Parathyroid adenoma (tissue), 2 donors: ENCODE measurements around the gene PAFAH2.

Experiments used
- H2AFZ ChIP-seq: fragments of 300-600 bp; sonication (generic); one replicate; pipeline ENCODE4 v1.7.0; 2017; ENCODE audit warnings: antibody characterized with exemption, mild to moderate bottlenecking
- H3K27ac ChIP-seq: fragments of 300-600 bp; sonication (generic); one replicate; pipeline ENCODE4 v1.7.0; 2017
- H3K27me3 ChIP-seq: fragments of 300-600 bp; sonication (generic); one replicate; pipeline ENCODE4 v1.7.0; 2017; ENCODE audit warnings: low read length; ENCODE audit not compliant: control insufficient read depth, insufficient read depth
- H3K36me3 ChIP-seq: fragments of 300-600 bp; sonication (generic); one replicate; pipeline ENCODE4 v1.7.0; 2017; ENCODE audit warnings: low read length; ENCODE audit not compliant: control insufficient read depth, insufficient read depth
- H3K4me1 ChIP-seq: fragments of 300-600 bp; sonication (generic); one replicate; pipeline ENCODE4 v1.7.0; 2017; ENCODE audit warnings: control low read depth
- H3K4me2 ChIP-seq: fragments of 300-600 bp; sonication (generic); one replicate; pipeline ENCODE4 v1.7.0; 2017; ENCODE audit warnings: low read length
- H3K4me3 ChIP-seq: fragments of 300-600 bp; sonication (generic); one replicate; pipeline ENCODE4 v1.7.0; 2017; ENCODE audit warnings: low read depth, low read length
- H3K79me2 ChIP-seq: fragments of 300-600 bp; sonication (generic); one replicate; pipeline ENCODE4 v1.7.0; 2017; ENCODE audit warnings: control low read depth
- H3K9ac ChIP-seq: fragments of 300-600 bp; sonication (generic); one replicate; pipeline ENCODE4 v1.7.0; 2017; ENCODE audit warnings: mild to moderate bottlenecking
- H3K9me3 ChIP-seq: fragments of 300-600 bp; sonication (generic); one replicate; pipeline ENCODE4 v1.7.0; 2017; ENCODE audit warnings: low read length; ENCODE audit not compliant: control insufficient read depth
- TF ChIP-seq, protein P1 (sequence below): fragments of 300-600 bp; sonication (generic); IDR thresholded peaks from one replicate; pipeline ENCODE4 v1.7.0; 2017; ENCODE audit warnings: antibody characterized with exemption, mild to moderate bottlenecking
- donor health status: primary hyperparathyroidism.

The PAFAH2 gene

DNA sequence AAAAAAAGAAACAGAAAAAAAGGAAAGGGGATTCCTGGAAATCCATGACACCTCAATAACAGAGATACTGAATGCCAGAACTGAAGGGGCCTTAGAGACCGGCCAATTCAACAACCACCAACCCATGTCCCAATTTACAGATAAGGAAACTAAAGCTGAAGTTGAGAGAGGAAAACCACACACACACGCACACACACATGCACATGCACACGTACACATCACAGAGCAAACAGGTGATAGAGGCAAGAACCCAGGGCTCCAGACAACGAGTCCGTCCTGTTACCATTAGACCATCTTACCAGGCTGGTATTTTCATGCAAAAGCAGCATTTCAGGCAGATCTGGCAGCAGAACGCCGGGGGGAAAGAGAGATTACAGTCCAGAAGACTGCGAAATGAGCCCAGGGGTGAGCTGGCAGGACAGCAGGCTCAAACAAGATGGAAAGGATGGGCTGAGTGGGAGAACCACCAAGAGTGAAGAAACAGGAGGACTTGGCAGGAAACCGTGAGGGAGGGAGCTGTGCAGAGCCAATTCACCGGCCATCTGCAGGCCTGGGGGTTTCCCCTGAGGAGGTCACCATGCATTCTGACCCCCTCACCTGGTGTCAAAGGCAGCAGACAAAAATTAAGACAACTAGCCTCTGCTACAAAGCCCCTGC is 43.5 kb downstream of the PAFAH2 start:
- TF ChIP-seq, protein P1, sequence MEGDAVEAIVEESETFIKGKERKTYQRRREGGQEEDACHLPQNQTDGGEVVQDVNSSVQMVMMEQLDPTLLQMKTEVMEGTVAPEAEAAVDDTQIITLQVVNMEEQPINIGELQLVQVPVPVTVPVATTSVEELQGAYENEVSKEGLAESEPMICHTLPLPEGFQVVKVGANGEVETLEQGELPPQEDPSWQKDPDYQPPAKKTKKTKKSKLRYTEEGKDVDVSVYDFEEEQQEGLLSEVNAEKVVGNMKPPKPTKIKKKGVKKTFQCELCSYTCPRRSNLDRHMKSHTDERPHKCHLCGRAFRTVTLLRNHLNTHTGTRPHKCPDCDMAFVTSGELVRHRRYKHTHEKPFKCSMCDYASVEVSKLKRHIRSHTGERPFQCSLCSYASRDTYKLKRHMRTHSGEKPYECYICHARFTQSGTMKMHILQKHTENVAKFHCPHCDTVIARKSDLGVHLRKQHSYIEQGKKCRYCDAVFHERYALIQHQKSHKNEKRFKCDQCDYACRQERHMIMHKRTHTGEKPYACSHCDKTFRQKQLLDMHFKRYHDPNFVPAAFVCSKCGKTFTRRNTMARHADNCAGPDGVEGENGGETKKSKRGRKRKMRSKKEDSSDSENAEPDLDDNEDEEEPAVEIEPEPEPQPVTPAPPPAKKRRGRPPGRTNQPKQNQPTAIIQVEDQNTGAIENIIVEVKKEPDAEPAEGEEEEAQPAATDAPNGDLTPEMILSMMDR: no peak
- Histone ChIP-seq H3K9me3 (no peaks in the 10 kb centered on the region), H3K79me2 (no peaks in the 10 kb centered on the region), H3K4me2 (no peak overlapping the region), H3K27me3 (no peaks in the 10 kb centered on the region), H3K4me3 (no peak overlapping the region), H2AFZ (no peak overlapping the region), H3K27ac (no peak overlapping the region), H3K36me3 (no peaks in the 10 kb centered on the region), H3K4me1 (no peaks in the 10 kb centered on the region), H3K9ac (no peak overlapping the region)

DNA sequence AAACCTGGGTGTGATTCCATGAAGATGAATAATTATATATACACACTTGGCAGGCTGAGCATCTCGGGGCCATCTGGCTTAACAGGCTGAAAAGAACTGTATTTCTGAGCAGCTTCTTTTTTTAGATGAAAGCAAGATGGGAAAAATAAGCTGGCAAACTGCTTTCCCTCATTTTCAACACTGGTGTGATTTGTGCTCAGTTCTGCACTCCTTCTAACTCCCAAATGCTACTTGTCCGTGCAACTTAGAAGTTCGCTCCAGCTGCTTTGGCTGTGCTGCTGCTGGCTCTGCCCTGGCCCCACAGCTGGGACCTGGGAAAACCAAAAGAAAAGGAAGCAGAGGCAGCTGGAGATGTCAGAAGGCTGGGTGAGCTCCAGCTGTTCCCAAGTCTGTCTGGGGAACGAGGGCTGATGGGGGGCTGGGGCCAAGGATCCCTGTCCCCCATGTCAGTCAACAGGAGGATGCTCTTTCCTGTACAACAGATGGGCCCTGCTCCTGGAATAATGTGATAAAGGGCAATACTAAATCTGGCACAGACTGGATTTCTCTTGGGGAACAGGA is 44.9 kb downstream of the PAFAH2 start:
- Histone ChIP-seq H3K4me1 (no peaks in the 10 kb centered on the region), H2AFZ (no peak overlapping the region), H3K27me3 (no peaks in the 10 kb centered on the region), H3K36me3 (no peaks in the 10 kb centered on the region), H3K9me3 (no peaks in the 10 kb centered on the region), H3K27ac (no peak overlapping the region), H3K9ac (no peak overlapping the region), H3K79me2 (no peaks in the 10 kb centered on the region), H3K4me2 (no peak overlapping the region), H3K4me3 (no peak overlapping the region)
- TF ChIP-seq, protein P1: no peak

DNA sequence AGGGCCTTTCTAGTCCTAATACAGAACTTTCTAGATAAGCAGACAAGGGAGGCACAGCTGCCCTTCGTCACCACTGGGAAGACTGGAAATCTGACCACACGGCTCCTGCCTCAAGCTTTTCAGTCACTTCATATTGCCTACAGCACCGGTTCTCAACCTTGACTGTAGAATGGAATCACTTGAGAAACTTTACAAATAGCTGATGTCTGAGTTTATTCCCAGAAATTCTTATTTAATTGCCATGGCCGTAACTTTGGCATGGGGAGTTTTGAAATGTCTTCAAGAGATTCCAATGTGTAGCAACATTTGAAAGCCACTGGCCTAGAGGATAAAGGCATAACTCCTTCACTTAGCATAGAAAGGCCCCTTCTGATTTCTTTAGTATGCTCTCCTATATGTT is 49.2 kb downstream of the PAFAH2 start:
- Histone ChIP-seq H3K36me3 (no peaks in the 10 kb centered on the region), H3K4me2 (no peak overlapping the region), H2AFZ (no peak overlapping the region), H3K79me2 (no peaks in the 10 kb centered on the region), H3K27me3 (no peaks in the 10 kb centered on the region), H3K4me1 (no peaks in the 10 kb centered on the region), H3K27ac (no peak overlapping the region), H3K4me3 (no peak overlapping the region), H3K9ac (no peak overlapping the region), H3K9me3 (no peaks in the 10 kb centered on the region)
- TF ChIP-seq, protein P1: no peak

DNA sequence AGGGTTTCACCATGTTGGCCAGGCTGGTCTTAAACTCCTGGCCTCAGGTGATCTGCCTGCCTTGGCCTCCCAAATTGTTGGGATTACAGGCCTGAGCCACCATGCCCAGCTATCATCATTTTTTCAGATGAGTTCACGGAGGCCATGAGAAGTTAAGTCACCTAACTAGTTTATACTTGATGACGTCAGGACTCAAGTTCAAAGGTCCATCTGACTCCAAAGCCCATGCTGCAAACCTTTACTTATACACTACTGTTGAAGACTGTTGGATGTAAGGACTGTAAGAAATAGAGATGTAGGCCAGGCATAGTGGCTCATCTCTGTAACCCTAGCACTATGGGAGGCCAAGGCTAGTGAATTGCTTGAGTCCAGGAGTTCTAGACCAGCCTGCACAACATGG is 50.8 kb downstream of the PAFAH2 start:
- Histone ChIP-seq H3K9me3 (no peaks in the 10 kb centered on the region), H3K79me2 (no peaks in the 10 kb centered on the region), H3K4me2 (no peak overlapping the region), H3K36me3 (no peaks in the 10 kb centered on the region), H3K4me1 (no peaks in the 10 kb centered on the region), H3K27me3 (no peaks in the 10 kb centered on the region), H3K4me3 (no peak overlapping the region), H3K9ac (no peak overlapping the region), H2AFZ (no peak overlapping the region), H3K27ac (no peak overlapping the region)
- TF ChIP-seq, protein P1: no peak

DNA sequence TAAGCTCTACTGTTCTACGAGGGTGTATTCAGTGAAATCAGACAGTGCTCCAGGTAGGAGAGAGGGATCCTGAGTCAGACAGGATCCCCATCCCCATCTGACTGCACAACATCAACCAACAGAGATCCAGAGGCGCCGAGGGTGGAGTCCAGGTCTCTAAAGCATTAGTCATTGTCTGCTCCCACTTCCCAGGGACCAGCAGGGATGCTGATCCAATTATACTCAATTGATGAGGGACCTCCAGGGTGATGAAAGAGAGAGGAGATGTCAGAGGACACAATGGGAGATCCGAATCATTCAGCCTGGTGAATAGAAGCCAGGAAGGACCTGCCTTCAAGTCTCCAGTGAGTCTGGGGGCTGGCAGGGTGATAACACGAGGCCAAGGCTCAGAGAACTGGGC is 52.1 kb downstream of the PAFAH2 start:
- no peak overlapping the region for H3K27ac ChIP-seq
- no peak overlapping the region for H3K4me3 ChIP-seq
- H3K9ac ChIP-seq: no peak overlapping the region
- H3K36me3 ChIP-seq: no peaks in the 10 kb centered on the region
- no peaks in the 10 kb centered on the region for H3K4me1 ChIP-seq
- no peak overlapping the region for H2AFZ ChIP-seq
- no peaks in the 10 kb centered on the region for H3K27me3 ChIP-seq
- H3K9me3 ChIP-seq: no peaks in the 10 kb centered on the region
- H3K4me2 ChIP-seq: no peak overlapping the region
- H3K79me2 ChIP-seq: no peaks in the 10 kb centered on the region
- TF ChIP-seq, protein P1: no peak
